ENCODE measurements around the gene FAM237A.

The FAM237A gene

DNA sequence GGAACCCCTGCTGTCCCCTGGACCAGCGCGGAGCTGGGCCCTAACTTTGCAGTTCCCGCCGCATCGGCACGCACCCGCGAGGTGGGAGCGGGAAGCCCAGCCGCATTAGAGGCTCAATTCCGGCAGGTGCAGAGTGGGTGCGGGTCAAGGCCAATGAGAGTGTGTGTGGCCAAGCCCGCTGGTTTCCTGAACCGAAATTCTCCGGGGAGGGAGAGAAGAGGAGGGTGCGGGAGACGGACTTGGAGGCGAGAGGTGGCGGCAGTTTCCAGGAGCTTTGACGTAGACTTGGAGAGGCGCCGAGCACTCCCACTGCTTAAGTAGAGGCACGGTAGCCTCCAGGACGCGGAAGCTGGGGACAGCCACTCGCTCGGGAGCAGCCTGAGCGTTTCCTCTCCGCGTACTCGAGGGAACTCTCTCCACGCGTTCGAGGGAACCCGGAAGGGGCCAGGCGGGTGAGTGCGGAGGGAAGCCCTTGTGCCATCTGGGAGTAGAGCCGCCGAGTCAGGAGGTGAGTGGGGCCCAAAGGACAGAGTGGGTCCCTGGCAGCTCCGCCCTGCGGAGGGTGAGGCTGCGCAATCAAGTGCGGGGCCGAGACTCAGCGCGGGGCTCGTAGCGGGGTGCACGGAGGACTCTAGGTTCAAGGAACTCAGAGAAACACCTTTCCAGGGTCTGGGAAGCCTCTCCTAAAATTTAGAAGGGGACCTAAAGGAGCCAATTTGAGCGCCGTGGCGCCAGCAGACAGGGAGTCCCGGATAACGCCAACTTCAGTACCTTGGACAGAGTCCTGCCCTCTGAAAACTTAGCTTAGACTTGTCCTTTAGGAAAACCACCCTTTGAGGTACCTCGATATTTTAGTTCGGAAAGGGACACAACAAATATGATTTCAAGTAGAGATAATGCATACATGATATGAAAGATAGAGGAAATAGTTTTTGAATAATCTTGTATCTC is at the start of gene FAM237A:
TSS of gene FAM237A (plus strand) at position 413 of the 951 bp plus-strand sequence. CDS start 1,750 bp downstream, outside the sequence.
- DNase-seq: no peak

DNA sequence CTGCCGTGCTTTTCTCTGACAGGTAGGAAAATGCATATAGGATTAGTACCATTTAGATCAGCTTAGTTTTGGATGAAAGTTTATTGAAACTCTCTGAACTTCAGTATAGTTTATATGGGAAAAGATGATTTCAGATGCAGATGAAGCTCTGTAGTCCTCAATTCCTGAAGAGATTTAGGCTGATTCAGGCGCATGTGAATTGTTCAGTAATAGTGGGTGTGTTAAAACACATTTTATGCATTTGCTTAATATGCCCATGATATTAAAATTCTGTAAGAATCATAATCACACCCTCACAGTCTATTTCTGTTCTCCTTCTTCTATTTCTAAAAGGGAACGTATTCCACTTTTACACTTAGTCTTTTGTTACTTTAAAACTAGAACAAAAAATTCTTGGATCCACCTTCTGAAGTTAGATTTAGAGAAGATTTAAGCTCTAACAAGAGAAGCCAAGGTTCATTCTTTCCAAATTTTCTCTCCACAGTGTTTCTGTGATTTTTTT is 44.5 kb upstream of the FAM237A start:
- DNase-seq: no peak

DNA sequence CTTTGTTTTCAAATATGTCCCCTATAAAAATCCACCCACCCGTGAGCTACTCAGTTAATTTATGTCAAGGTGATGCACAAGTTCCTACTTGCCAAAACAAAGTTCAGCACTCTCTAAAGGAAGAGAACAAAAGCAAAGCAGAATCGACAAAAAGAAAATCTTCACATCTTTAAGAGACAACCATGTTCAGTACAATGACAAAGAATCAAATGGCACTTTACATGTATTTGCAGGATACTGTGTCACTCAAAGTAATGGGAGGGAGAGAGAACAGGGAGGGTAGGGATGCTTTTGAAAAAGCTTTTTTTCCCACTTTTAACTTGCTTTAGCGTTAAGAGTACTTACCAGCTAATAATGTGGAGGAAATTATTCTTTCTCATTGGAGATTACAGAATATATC is 39.0 kb upstream of the FAM237A start:
- no peak for DNase-seq

- no peak for DNase-seq
These were observed 31.8 kb upstream of the FAM237A start for GRCh38 chr2:206610451-206610850.

DNA sequence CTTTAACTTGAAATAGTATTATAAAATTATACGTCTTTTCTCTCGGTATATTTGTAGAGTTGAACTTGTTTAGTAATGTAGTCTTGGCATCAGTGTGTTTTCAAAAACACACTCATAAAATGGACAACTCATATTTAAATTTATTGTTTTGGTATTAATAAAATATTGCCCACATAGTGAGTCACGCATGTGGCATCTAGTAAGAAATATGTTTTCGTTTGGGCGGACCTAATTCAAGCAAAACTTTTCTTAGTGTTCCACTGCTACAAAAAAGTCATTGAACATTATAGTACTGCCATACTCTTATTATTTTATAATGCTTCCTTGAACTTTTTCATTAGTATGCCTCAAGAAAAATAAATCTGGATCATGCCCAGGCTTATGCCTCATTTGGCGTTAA is 31.1 kb upstream of the FAM237A start:
- no peak for DNase-seq

DNA sequence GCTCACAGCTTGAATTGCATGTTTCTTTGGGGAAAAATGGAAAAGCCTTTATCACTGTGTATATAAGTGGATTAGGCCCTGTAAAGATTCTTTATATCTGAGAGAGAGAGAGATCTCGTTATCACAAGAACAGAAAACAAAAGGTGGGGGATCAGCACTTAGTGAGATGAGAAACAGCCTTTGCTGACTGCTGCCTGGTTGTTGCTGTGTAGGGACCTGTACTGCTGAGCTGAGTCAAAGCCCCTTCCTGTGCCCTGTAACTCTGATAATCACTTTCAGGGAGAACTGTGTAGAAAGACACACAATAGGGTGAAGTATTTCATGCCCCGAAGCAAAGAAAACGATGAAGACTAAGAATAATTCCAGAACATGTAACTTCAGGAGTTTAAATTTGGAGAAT is 30.6 kb upstream of the FAM237A start:
- DNase-seq: no peak

GRCh38 chr2:206614811-206615210 is 27.5 kb upstream of the FAM237A start:
- no peak for DNase-seq

DNA sequence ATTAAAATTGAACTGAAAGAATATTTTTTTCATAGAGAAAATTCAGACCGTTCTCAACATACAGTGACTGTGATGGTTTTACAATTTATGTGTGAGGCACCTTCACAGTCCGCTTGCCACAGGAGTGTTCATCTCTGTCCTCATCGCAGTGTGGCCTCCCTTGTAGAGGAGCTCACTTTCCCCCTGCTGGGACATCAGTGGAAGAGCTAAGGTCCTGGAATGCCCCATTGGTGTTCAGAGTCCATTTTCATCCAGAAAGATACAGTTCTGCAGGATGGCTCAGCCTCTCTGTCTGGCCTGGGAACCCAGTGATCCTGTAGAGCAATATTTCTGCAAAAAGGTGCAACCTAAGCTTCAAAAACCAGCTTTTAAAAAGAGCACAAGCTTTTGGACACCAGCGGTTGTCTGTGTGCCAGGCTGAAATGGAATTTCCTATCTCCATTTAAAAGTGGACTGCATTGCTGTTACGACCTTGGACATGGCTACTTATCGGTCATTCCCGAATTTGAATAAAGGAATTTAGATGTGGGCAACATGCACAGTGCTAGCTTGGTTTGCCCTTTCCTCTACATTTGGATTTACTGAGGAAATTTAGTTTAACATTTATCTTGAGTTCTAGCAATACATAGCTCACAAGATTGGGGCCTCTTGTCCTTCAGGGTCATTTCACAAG is 26.7 kb upstream of the FAM237A start:
- no peak for DNase-seq

DNA sequence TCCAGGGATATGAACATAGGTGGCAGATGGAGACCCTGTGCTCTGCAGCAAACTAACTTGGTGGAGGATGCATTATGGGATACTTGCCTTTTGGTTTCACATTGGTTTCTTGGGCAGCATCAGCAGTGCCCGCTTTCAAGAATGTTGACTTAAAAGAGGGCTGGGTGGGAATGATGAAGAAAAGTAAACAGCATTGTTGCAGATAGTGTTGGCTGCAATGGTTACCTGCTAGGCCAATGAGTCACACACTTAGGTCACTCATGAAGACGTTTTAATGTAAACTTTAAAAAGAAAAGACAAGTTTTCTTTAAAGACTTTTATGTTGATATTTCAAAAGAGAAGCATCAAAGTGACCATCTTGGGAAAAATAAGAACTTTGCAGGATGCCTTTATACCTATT is 26.1 kb upstream of the FAM237A start:
- no peak for DNase-seq

- DNase-seq: no peak
These were observed 23.3 kb upstream of the FAM237A start for GRCh38 chr2:206619011-206619410.

- no peak for DNase-seq
These were observed 16.2 kb upstream of the FAM237A start for GRCh38 chr2:206626108-206626507.

DNA sequence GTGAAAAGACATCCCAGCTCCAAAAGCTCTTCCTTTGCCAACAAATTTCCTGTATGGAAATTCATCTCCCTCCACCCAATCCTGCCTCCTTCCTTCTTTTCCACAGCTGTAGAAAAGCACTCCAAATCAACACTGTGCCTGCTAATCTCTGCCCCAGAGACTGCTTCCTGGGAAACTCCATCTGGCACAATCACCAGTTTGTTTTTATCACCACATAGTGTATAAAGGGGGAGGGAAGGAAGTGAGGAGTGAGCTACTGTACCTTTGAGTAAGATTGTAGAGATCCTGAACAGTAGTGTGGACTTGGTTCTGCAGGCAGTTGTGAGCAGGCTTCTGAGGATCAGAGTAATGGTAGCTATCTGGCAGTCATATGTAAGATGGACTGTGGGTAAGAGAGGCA is 14.7 kb upstream of the FAM237A start:
- DNase-seq: no peak

GRCh38 chr2:206631340-206631739 is 10.9 kb upstream of the FAM237A start:
- no peak for DNase-seq

- DNase-seq: no peak
These were observed 7.3 kb upstream of the FAM237A start for GRCh38 chr2:206635015-206635414.

DNA sequence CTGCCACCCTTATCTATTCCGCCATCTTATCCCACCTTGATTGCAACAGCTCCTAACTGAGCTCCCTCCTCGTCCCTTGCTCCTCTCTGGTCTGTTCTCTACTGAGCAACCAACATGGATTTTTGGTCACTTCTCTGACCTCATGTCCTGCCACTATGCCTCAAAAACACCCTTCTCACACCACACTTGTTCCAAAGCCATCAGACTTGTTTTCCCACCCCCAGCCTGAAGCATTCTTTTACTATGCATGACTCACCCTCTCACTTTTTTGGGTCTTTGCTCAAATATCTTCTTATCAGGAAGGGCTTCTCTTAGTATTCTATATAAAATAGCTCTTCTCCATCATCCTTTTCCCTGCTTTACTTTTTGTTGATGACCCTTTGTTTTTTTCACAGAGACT is 2.7 kb upstream of the FAM237A start:
- no peak for DNase-seq

- DNase-seq: no peak
These were observed 1.1 kb upstream of the FAM237A start for GRCh38 chr2:206641226-206641625.

- no peak for DNase-seq
These were observed 5.7 kb downstream of the FAM237A start for GRCh38 chr2:206647985-206648384.

- DNase-seq: no peak
These were observed 14.8 kb downstream of the FAM237A start for GRCh38 chr2:206657087-206657486.

- no peak for DNase-seq
These were observed 23.0 kb downstream of the FAM237A start for GRCh38 chr2:206665251-206665650.

- no peak for DNase-seq
These were observed 28.4 kb downstream of the FAM237A start for GRCh38 chr2:206670531-206671319.

DNA sequence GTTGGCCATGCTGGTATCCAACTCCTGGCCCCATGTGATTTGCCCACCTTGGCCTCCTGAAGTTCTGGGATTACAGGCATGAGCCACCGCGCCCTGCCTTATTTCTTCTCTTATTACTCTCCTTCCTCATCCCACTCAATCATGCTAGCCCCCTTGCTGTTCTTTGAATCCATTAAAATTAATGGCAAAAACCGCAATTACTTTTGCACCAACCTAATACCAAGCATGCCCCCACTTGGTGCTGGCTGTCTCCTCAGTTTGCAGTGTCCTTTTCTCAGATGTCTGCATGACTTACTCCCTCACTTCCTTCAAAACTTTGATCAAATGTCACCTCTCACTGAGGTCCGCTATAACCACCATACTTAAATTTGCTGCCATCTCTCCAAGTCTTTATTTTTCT is 41.3 kb downstream of the FAM237A start:
- DNase-seq: no peak

- DNase-seq: no peak
These were observed 46.2 kb downstream of the FAM237A start for GRCh38 chr2:206688453-206688852.

- DNase-seq: no peak
These were observed 46.7 kb downstream of the FAM237A start for GRCh38 chr2:206688990-206689389.
